Endodermal cell (in vitro differentiated cells): Measurements from ENCODE around the gene TSPAN4. TPM values are rescaled to one million over a fixed set of nuclear protein-coding genes. Genes with fewer than 3 reads are reported as not detected.

Experiments used
- DNase-seq: peaks from one replicate; pipeline ENCODE4 v3.0.0-alpha.2; 2017
- H3K27ac ChIP-seq: 2 replicates; pipeline ENCODE4 v1.5.1; 2013; ENCODE audit warnings: mild to moderate bottlenecking, low read depth, low read length, moderate library complexity
- H3K27me3 ChIP-seq: 2 replicates; pipeline ENCODE4 v1.6.1; 2013; ENCODE audit warnings: mild to moderate bottlenecking, low read length, moderate library complexity; ENCODE audit not compliant: insufficient read depth, control insufficient read depth, poor library complexity, severe bottlenecking
- H3K36me3 ChIP-seq: 2 replicates; pipeline ENCODE4 v1.7.0; 2013; ENCODE audit warnings: mild to moderate bottlenecking, low read length, moderate library complexity; ENCODE audit not compliant: control insufficient read depth, insufficient read depth
- H3K4me1 ChIP-seq: one replicate; pipeline ENCODE4 v1.7.0; 2013; ENCODE audit warnings: low read length; ENCODE audit not compliant: control insufficient read depth, insufficient read depth
- H3K4me3 ChIP-seq: 2 replicates; pipeline ENCODE4 v1.5.1; 2013; ENCODE audit warnings: mild to moderate bottlenecking, low read length, moderate library complexity
- H3K9ac ChIP-seq: 2 replicates; pipeline ENCODE4 v1.6.1; 2013; ENCODE audit warnings: mild to moderate bottlenecking, low read length, moderate library complexity; ENCODE audit not compliant: poor library complexity, severe bottlenecking; ENCODE audit errors: extremely low read depth
- H3K9me3 ChIP-seq: 2 replicates; pipeline ENCODE4 v1.6.1; 2013; ENCODE audit warnings: mild to moderate bottlenecking, low read length, moderate library complexity; ENCODE audit not compliant: control insufficient read depth
- H3K27ac Mint-ChIP-seq: 2 replicates; pipeline ENCODE4 v1.8.0; 2020; ENCODE audit warnings: mixed read lengths
- H3K27me3 Mint-ChIP-seq: 2 replicates; pipeline ENCODE4 v1.8.0; 2021; ENCODE audit warnings: mild to moderate bottlenecking, mixed read lengths; ENCODE audit not compliant: insufficient read depth
- H3K36me3 Mint-ChIP-seq: 2 replicates; pipeline ENCODE4 v1.8.0; 2020; ENCODE audit warnings: low read depth, mixed read lengths
- H3K4me1 Mint-ChIP-seq: 2 replicates; pipeline ENCODE4 v1.8.0; 2020; ENCODE audit warnings: mixed read lengths
- H3K4me3 Mint-ChIP-seq: 2 replicates; pipeline ENCODE4 v1.8.0; 2020; ENCODE audit warnings: mild to moderate bottlenecking, moderate library complexity, mixed read lengths
- H3K9me3 Mint-ChIP-seq: 2 replicates; pipeline ENCODE4 v1.8.0; 2020; ENCODE audit warnings: mild to moderate bottlenecking, mixed read lengths
- WGBS, 2 experiments: methylation state at CpG; one replicate each; pipeline versions ENCODE4 v1.1.5 to v1.1.7; 2013; ENCODE audit warnings: missing lambda C conversion rate in 2 of 2, mixed read lengths in 1 of 2; ENCODE audit not compliant: insufficient coverage in 1 of 2, insufficient read length in 1 of 2; 5-methylcytosine and 5-hydroxymethylcytosine counted together
- total RNA-seq, 2 donors: library from RNA; stranded (reverse); fragmentation: NEBNext Ultra II Directional in 1 of 2; extraction: Animal tissue kit (Norgen Biotek cat#: 25700) in 1 of 2; gene quantifications; 2 replicates in 1 of 2; 3 replicates in 1 of 2; pipeline ENCODE4 v1.2.1, GENCODE V29; 2021
- TF ChIP-seq, protein P1 (sequence below): fragments of 200-600 bp; sonication (generic); conservative IDR thresholded peaks from 2 replicates; pipeline ENCODE4 v1.5.0; 2021; ENCODE audit warnings: antibody characterized with exemption, mild to moderate bottlenecking

The TSPAN4 gene
- total RNA-seq, 2 donors from 2014 or later: 56.8 to 71.1 TPM

DNA sequence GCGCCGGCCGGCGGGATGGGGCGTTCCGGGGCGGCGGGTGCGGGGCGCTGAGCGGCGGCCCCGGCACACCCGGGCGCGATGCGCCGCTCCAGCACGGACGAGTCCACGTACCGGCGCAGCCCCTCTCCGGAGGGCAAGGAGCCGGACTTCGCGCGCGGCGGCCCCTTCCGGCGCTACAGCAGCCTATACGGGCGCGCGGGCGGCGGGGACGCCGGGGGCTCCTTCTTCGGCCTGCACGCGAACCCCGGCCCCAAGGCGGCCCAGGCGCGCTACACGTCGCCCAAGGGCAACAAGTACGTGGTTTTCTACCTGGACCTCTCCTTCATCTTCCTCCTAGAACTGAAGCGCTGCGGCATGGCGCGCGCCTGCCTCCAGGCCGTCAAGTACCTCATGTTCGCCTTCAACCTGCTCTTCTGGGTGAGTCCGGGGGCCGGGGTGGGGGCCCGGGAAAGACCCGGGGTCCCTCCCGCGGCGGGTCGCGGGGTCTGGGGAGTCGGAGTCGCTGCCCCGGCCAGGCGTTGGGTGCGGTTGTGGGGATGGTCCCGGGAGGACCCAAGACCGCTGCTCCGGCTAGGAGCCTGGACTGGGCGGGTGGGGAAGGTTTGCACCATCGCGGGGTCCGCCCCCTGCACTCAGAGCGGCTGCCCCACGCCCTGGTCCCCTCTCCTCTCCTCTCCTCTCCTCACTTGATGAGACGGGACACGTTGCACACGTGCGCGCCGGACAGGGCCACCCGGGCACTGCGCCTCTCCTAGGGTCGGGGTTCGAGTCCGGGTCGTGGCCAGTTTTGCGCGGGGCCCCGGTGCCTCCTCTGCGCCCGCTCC is 7.5 kb downstream of the TSPAN4 start:
- 2 to 3% methylated on average over 44 to 97 of the region's 97 CpGs for WGBS, 2 experiments
- TF ChIP-seq, protein P1, sequence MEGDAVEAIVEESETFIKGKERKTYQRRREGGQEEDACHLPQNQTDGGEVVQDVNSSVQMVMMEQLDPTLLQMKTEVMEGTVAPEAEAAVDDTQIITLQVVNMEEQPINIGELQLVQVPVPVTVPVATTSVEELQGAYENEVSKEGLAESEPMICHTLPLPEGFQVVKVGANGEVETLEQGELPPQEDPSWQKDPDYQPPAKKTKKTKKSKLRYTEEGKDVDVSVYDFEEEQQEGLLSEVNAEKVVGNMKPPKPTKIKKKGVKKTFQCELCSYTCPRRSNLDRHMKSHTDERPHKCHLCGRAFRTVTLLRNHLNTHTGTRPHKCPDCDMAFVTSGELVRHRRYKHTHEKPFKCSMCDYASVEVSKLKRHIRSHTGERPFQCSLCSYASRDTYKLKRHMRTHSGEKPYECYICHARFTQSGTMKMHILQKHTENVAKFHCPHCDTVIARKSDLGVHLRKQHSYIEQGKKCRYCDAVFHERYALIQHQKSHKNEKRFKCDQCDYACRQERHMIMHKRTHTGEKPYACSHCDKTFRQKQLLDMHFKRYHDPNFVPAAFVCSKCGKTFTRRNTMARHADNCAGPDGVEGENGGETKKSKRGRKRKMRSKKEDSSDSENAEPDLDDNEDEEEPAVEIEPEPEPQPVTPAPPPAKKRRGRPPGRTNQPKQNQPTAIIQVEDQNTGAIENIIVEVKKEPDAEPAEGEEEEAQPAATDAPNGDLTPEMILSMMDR: no peak
- Mint-ChIP-seq H3K27me3 (peaks cover 7% of the 10 kb centered on the region), H3K4me3 (peak overlapping the region; percentile 53), H3K9me3 (no peaks in the 10 kb centered on the region), H3K27ac (no peak overlapping the region), H3K36me3 (no peaks in the 10 kb centered on the region), H3K4me1 (peaks cover 4% of the 10 kb centered on the region)
- Histone ChIP-seq H3K4me3 (peak overlapping the region; percentile 69), H3K27ac (no peak overlapping the region), H3K9me3 (no peaks in the 10 kb centered on the region), H3K27me3 (no peaks in the 10 kb centered on the region), H3K4me1 (peaks cover 20% of the 10 kb centered on the region), H3K9ac (peak overlapping the region; percentile 11), H3K36me3 (no peaks in the 10 kb centered on the region)
- DNase-seq: peak; percentile 74

DNA sequence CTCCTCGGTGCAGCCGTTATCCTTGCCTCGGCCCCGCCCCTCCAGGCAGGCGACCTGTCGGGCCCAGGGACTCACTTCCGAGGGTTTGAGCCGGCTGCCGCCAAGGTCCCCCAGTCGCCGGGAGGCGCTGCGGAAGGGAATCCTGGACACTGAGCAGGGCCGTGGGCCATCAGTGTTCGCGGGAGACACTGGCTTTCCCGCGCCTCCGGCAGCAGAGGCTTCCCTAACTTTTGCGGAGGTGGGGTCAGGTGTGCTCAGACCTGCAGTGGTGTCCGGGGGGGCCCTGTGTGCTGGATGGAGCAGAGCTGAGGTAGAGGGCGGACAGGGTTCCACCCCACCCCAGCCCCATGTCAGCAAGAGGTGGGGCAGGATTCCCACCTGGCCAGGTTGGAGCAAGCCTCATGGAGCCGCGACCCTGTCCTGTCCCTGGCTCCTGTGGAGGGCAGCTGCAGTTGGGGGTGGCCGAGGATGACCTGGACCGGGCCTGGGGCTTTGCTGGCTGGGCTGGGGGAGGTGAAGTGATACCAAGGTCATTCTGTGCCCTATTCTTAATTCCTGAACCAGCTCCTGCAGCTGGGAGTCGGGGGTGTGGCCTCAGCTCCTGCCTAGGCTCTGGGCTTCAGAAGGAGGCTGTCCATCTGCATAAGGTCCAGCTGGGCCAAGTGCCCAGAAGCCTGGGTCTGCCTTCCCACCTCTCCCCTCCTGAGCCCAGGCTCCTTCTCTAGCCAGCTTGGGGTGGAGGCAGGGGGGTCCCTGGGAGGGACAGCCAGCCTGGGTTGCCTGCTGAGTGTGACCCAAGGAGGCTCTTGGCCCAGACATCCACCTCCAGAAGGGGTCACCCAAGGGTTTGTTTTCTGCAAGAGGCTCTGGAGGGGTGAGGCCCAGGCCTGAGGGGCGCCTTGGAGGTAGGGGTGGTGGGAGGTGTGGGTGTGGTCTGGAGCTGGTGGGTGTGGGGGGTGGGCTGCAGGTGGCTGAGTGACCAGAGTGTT is 8.4 kb downstream of the TSPAN4 start:
- H3K27ac Mint-ChIP-seq: no peak overlapping the region
- no peaks in the 10 kb centered on the region for H3K36me3 Mint-ChIP-seq
- 30 to 61% methylated on average over 4 to 28 of the region's 28 CpGs for WGBS, 2 experiments
- peaks cover 7% of the 10 kb centered on the region for H3K27me3 Mint-ChIP-seq
- Histone ChIP-seq H3K27me3 (no peaks in the 10 kb centered on the region), H3K4me3 (peak overlapping the region; percentile 69), H3K36me3 (no peaks in the 10 kb centered on the region), H3K9me3 (no peaks in the 10 kb centered on the region), H3K27ac (no peak overlapping the region), H3K4me1 (peaks cover 11% of the 10 kb centered on the region), H3K9ac (no peak overlapping the region)
- TF ChIP-seq, protein P1: peak; percentile 47
- peaks cover 4% of the 10 kb centered on the region for H3K4me1 Mint-ChIP-seq
- H3K4me3 Mint-ChIP-seq: peak overlapping the region; percentile 53
- H3K9me3 Mint-ChIP-seq: no peaks in the 10 kb centered on the region
- DNase-seq: peak; percentile 85

DNA sequence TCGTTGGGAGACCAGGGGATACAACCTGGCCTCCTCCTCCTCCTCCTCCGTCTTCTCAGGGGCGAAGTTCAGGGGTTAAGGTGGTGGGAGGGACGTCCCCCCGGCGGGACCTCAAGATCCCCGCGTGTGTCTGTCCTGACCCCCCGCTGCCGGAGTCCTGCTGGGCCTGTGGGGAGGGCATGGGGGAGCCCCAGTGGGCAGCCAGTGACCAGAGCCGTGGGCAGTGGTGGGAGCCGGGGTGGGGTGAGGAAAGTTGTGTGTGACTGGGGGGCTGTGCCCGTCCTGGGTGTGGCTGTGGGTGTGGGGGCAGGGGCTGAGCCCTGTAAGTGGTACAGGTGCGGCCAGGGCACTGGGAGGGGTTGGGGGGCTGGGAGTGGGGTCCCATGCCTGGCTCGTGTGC is 10.1 kb downstream of the TSPAN4 start:
- Histone ChIP-seq H3K9ac (no peak overlapping the region), H3K4me3 (no peak overlapping the region), H3K36me3 (no peaks in the 10 kb centered on the region), H3K27ac (no peak overlapping the region), H3K4me1 (peaks cover 9% of the 10 kb centered on the region), H3K27me3 (no peaks in the 10 kb centered on the region), H3K9me3 (no peaks in the 10 kb centered on the region)
- DNase-seq: no peak
- peaks cover 7% of the 10 kb centered on the region for H3K4me1 Mint-ChIP-seq
- WGBS, 2 experiments: 83% methylated on average over 15 of the region's 15 CpGs; no CpG with 5 or more reads in 1 of the 2 experiments
- no peak overlapping the region for H3K4me3 Mint-ChIP-seq
- TF ChIP-seq, protein P1: no peak
- H3K27me3 Mint-ChIP-seq: peaks cover 5% of the 10 kb centered on the region
- H3K36me3 Mint-ChIP-seq: peaks cover 3% of the 10 kb centered on the region
- H3K27ac Mint-ChIP-seq: no peak overlapping the region
- no peaks in the 10 kb centered on the region for H3K9me3 Mint-ChIP-seq
